NB4 (cell line): ENCODE measurements around the gene ATP6V1C2.

Experiments
- CTCF ChIP-seq: IDR thresholded peaks from one replicate; pipeline ENCODE4 v1.5.1; 2012; ENCODE audit warnings: low read depth, low read length
- MAX ChIP-seq: IDR thresholded peaks from 2 replicates; pipeline ENCODE4 v1.6.1; 2011; ENCODE audit warnings: low read depth, low read length
- MYC ChIP-seq: IDR thresholded peaks from 2 replicates; pipeline ENCODE4 v1.6.1; 2011; ENCODE audit warnings: low read depth, low read length
- POLR2A ChIP-seq: IDR thresholded peaks from 2 replicates; pipeline ENCODE4 v1.6.1; 2011; ENCODE audit warnings: mild to moderate bottlenecking; ENCODE audit not compliant: insufficient read length; ENCODE audit errors: extremely low read depth

- no peak for TF ChIP-seq CTCF
- TF ChIP-seq MAX: no peak
- no peak for TF ChIP-seq POLR2A
- TF ChIP-seq MYC: no peak
Observed at GRCh38 chr2:10706033-10706432, 15.4 kb upstream of the ATP6V1C2 start.
